Adrenal gland (tissue), 5 donors: ENCODE measurements around the gene CNDP1.

Experiments used
- CTCF ChIP-seq, 6 experiments: fragments of 450-650 bp in 4 of 6; fragments of 200-600 bp in 2 of 6; sonication (generic) in 1 of 6; IDR thresholded peaks; 1 replicate in 5 of 6; 2 replicates in 1 of 6; pipeline versions ENCODE4 v1.5.1 to v1.8.0; 2016 to 2021; ENCODE audit warnings: antibody characterized with exemption in 6 of 6, mild to moderate bottlenecking in 2 of 6, moderate library complexity in 1 of 6
- POLR2A ChIP-seq, 2 donors: fragments of 450-650 bp; IDR thresholded peaks; one replicate each; pipeline ENCODE4 v1.6.1; 2017; ENCODE audit warnings: antibody characterized with exemption in 2 of 2, mild to moderate bottlenecking in 2 of 2, moderate library complexity in 1 of 2
- donor health status: DM: no; HTN: no; CAD: no.

GRCh38 chr18:74597034-74597661 is 62.8 kb downstream of the CNDP1 start:
- no peak for TF ChIP-seq CTCF (IDR thresholded peaks at IDR 0.05)
- no peak for TF ChIP-seq POLR2A (IDR thresholded peaks at IDR 0.05)
